HepG2 (cell line): ENCODE results near the gene RAD52. TPM values are rescaled to one million over a fixed set of nuclear protein-coding genes. Genes with fewer than 3 reads are reported as not detected.

Source experiments
- BRCA1 ChIP-seq: sonication (generic); formaldehyde crosslinking; IDR thresholded peaks from 2 replicates; pipeline ENCODE4 v1.4.0; 2020; ENCODE audit warnings: missing genetic modification reagents
- CC2D1A ChIP-seq: sonication (generic); formaldehyde crosslinking; IDR thresholded peaks from 2 replicates; pipeline ENCODE4 v1.8.1; 2023; ENCODE audit warnings: mild to moderate bottlenecking, missing genetic modification reagents
- ELF4 ChIP-seq: sonication (generic); formaldehyde crosslinking; IDR thresholded peaks from 2 replicates; pipeline ENCODE4 v1.5.0; 2020; ENCODE audit warnings: missing genetic modification reagents, mild to moderate bottlenecking, moderate library complexity, borderline replicate concordance
- MAX ChIP-seq: IDR thresholded peaks from 2 replicates; pipeline ENCODE4 v1.6.1; 2012; ENCODE audit warnings: inconsistent platforms
- MXI1 ChIP-seq: IDR thresholded peaks from 3 replicates; pipeline ENCODE4 v1.6.1; 2012; ENCODE audit warnings: low read depth, low read length, inconsistent platforms, borderline replicate concordance
- RFX5 ChIP-seq: IDR thresholded peaks from 2 replicates; pipeline ENCODE4 v1.6.1; 2011; ENCODE audit warnings: low read depth, low read length, improper control_type of control experiment
- RORA ChIP-seq: sonication (generic); formaldehyde crosslinking; IDR thresholded peaks from 2 replicates; pipeline ENCODE4 v1.5.0; 2020; ENCODE audit warnings: mild to moderate bottlenecking, missing genetic modification reagents, moderate library complexity
- THYN1 ChIP-seq: sonication (generic); formaldehyde crosslinking; IDR thresholded peaks from 2 replicates; pipeline ENCODE4 v1.8.1; 2023; ENCODE audit warnings: low read depth, mild to moderate bottlenecking, moderate library complexity, missing genetic modification reagents, borderline replicate concordance
- TRIM24 ChIP-seq: sonication (generic); formaldehyde crosslinking; IDR thresholded peaks from 2 replicates; pipeline ENCODE4 v1.8.0; 2022; ENCODE audit warnings: mild to moderate bottlenecking, missing genetic modification reagents
- ZBTB33 ChIP-seq: sonication (generic); formaldehyde crosslinking; IDR thresholded peaks from 2 replicates; pipeline ENCODE4 v1.4.0; 2020; ENCODE audit warnings: missing genetic modification reagents
- ZBTB7A ChIP-seq: sonication (generic); formaldehyde crosslinking; IDR thresholded peaks from 2 replicates; pipeline ENCODE4 v1.8.0; 2022; ENCODE audit warnings: mild to moderate bottlenecking, missing genetic modification reagents
- ZNF724P ChIP-seq: sonication (generic); formaldehyde crosslinking; IDR thresholded peaks from 2 replicates; pipeline ENCODE4 v1.8.0; 2022; ENCODE audit warnings: missing genetic modification reagents, borderline replicate concordance
- ZNF788 ChIP-seq: sonication (generic); formaldehyde crosslinking; IDR thresholded peaks from 2 replicates; pipeline ENCODE4 v1.5.0; 2020; ENCODE audit warnings: mild to moderate bottlenecking, missing genetic modification reagents, borderline replicate concordance
- ZNF850 ChIP-seq: sonication (generic); formaldehyde crosslinking; conservative IDR thresholded peaks from 2 replicates; pipeline ENCODE4 v1.9.0; 2021; ENCODE audit warnings: mild to moderate bottlenecking, missing genetic modification reagents
- ZSCAN30 ChIP-seq: sonication (generic); formaldehyde crosslinking; IDR thresholded peaks from 2 replicates; pipeline ENCODE4 v1.5.0; 2020; ENCODE audit warnings: mild to moderate bottlenecking, missing genetic modification reagents
- polyA plus RNA-seq, 8 experiments: library from polyadenylated mRNA; depleted of rRNA in 3 of 8; stranded (reverse) in 7 of 8; unstranded in 1 of 8; fragments of >200 nt; fragmentation: Illumina TruSeq in 4 of 8; extraction: Trizol in 4 of 8; gene quantifications; 2 replicates each; pipeline versions ENCODE4 v1.2.1 to v1.2.3, GENCODE V29; 2011 to 2016; ENCODE audit warnings: low read depth in 4 of 8, missing spikeins in 1 of 8, mixed read lengths in 1 of 8; ENCODE audit not compliant: insufficient read depth in 1 of 8
- total RNA-seq, 5 experiments: library from RNA; depleted of rRNA; stranded (reverse); fragments of >200 nt; fragmentation: Illumina TruSeq; extraction: Trizol; gene quantifications; 2 replicates each; pipeline ENCODE4 v1.2.3, GENCODE V29; 2016; ENCODE audit warnings: low read depth in 1 of 5
- TF ChIP-seq, protein P1 (sequence below): IDR thresholded peaks from 2 replicates; pipeline ENCODE4 v1.6.1; 2016; ENCODE audit warnings: mild to moderate bottlenecking
- TF ChIP-seq, protein P2 (sequence below): sonication (generic); formaldehyde crosslinking; IDR thresholded peaks from 2 replicates; pipeline ENCODE4 v1.5.0; 2020; ENCODE audit warnings: missing genetic modification reagents, mild to moderate bottlenecking, borderline replicate concordance
- TF ChIP-seq, protein P3 (sequence below), 2 experiments: sonication (generic) in 1 of 2; formaldehyde crosslinking in 1 of 2; IDR thresholded peaks; 2 replicates each; pipeline versions ENCODE4 v1.4.0 to v1.6.1; 2016 to 2020; ENCODE audit warnings: borderline replicate concordance in 1 of 2, low read depth in 1 of 2, mild to moderate bottlenecking in 1 of 2, missing genetic modification reagents in 1 of 2

Gene RAD52
- total and polyA plus RNA-seq, 2 of the 13 experiments (the other 11 are each of a cell fraction or from before 2014, with no cell fraction given): 14.3 to 19.9 TPM

- TF ChIP-seq ZBTB33 (CRISPR knock-in tag) (peak; percentile 98; the same call in 1 of the 2 replicates), ZNF724P (no peak), BRCA1 (CRISPR knock-in tag) (no peak; the same call in 1 of the 2 replicates), ZNF788 (peak; percentile 65; the same call in 1 of the 2 replicates), THYN1 (CRISPR knock-in tag) (no peak), RORA (no peak), RFX5 (no peak), MXI1 (peak; percentile 30; the same call in 1 of the 3 replicates), ZSCAN30 (CRISPR knock-in tag) (no peak), TRIM24 (no peak), MAX (peak; percentile 37; the same call in 1 of the 2 replicates), CC2D1A (no peak), ZNF850 (CRISPR knock-in tag) (peak; percentile 30; the same call in 1 of the 2 replicates), ELF4 (CRISPR knock-in tag) (no peak), ZBTB7A (peak; percentile 37; the same call in 1 of the 2 replicates)
- TF ChIP-seq, protein P1, sequence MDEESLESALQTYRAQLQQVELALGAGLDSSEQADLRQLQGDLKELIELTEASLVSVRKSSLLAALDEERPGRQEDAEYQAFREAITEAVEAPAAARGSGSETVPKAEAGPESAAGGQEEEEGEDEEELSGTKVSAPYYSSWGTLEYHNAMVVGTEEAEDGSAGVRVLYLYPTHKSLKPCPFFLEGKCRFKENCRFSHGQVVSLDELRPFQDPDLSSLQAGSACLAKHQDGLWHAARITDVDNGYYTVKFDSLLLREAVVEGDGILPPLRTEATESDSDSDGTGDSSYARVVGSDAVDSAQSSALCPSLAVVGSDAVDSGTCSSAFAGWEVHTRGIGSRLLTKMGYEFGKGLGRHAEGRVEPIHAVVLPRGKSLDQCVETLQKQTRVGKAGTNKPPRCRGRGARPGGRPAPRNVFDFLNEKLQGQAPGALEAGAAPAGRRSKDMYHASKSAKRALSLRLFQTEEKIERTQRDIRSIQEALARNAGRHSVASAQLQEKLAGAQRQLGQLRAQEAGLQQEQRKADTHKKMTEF (CRISPR knock-in tag): peak; percentile 90
- TF ChIP-seq, protein P2, sequence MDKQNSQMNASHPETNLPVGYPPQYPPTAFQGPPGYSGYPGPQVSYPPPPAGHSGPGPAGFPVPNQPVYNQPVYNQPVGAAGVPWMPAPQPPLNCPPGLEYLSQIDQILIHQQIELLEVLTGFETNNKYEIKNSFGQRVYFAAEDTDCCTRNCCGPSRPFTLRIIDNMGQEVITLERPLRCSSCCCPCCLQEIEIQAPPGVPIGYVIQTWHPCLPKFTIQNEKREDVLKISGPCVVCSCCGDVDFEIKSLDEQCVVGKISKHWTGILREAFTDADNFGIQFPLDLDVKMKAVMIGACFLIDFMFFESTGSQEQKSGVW: no peak
- TF ChIP-seq, protein P3, sequence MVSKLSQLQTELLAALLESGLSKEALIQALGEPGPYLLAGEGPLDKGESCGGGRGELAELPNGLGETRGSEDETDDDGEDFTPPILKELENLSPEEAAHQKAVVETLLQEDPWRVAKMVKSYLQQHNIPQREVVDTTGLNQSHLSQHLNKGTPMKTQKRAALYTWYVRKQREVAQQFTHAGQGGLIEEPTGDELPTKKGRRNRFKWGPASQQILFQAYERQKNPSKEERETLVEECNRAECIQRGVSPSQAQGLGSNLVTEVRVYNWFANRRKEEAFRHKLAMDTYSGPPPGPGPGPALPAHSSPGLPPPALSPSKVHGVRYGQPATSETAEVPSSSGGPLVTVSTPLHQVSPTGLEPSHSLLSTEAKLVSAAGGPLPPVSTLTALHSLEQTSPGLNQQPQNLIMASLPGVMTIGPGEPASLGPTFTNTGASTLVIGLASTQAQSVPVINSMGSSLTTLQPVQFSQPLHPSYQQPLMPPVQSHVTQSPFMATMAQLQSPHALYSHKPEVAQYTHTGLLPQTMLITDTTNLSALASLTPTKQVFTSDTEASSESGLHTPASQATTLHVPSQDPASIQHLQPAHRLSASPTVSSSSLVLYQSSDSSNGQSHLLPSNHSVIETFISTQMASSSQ (IDR thresholded peaks at IDR 0.05; ENCODE audit: low read depth): no peak
- TF ChIP-seq, protein P3 (CRISPR knock-in tag; IDR thresholded peaks at IDR 0.05; ENCODE audit: borderline replicate concordance): no peak
Measured at GRCh38 chr12:949453-950191, at the start of gene RAD52 (continued).
